GM12878 (cell line): ENCODE measurements around the gene NPR3. TPM values are rescaled to one million over a fixed set of nuclear protein-coding genes. Genes with fewer than 3 reads are reported as not detected.

Experiments
- ETV6 ChIP-seq, 2 experiments: fragments of 450-650 bp in 1 of 2; IDR thresholded peaks in 1 of 2; conservative IDR thresholded peaks in 1 of 2; 2 replicates each; pipeline ENCODE4 v1.6.1; 2014; ENCODE audit warnings: antibody characterized with exemption in 1 of 2, borderline replicate concordance in 1 of 2, low read depth in 1 of 2, mild to moderate bottlenecking in 1 of 2, moderate library complexity in 1 of 2
- HDGF ChIP-seq: fragments of 450-650 bp; IDR thresholded peaks from 2 replicates; pipeline ENCODE4 v1.6.1; 2016; ENCODE audit warnings: antibody characterized with exemption
- MEF2A ChIP-seq: IDR thresholded peaks from 2 replicates; pipeline ENCODE4 v1.6.1; 2011; ENCODE audit warnings: low read depth, mild to moderate bottlenecking, low read length, moderate library complexity; ENCODE audit not compliant: insufficient read depth
- RFX5 ChIP-seq: IDR thresholded peaks from 2 replicates; pipeline ENCODE4 v1.6.1; 2011; ENCODE audit warnings: low read depth, low read length, improper control_type of control experiment
- polyA plus RNA-seq, 11 experiments: library from polyadenylated mRNA; depleted of rRNA in 4 of 11; unstranded in 6 of 11; stranded (reverse) in 5 of 11; fragments of >200 nt; fragmentation: Nextera tagmentation in 4 of 11; fragmentation: Illumina TruSeq in 1 of 11; extraction: Ambion mirVana in 4 of 11; extraction: Trizol in 1 of 11; gene quantifications; 1 replicate in 1 of 11; 2 replicates in 10 of 11; pipeline versions ENCODE4 v1.2.1 to v1.2.3, GENCODE V29; 2011 to 2016; ENCODE audit warnings: inconsistent platforms in 2 of 11, missing spikeins in 2 of 11, low read depth in 1 of 11
- total RNA-seq, 4 experiments: library from RNA; depleted of rRNA in 3 of 4; stranded (reverse); fragments of >200 nt in 3 of 4; fragmentation: Illumina TruSeq in 1 of 4; extraction: Trizol in 1 of 4; gene quantifications; 2 replicates each; pipeline versions ENCODE4 v1.2.1 to v1.2.3, GENCODE V29; 2013 to 2021
- TF ChIP-seq, protein P1 (sequence below): fragments of 450-650 bp; IDR thresholded peaks from 2 replicates; pipeline ENCODE4 v1.6.1; 2017; ENCODE audit warnings: antibody characterized with exemption, mild to moderate bottlenecking, moderate library complexity
- TF ChIP-seq, protein P2 (sequence below): fragments of 450-650 bp; formaldehyde crosslinking; IDR thresholded peaks from 2 replicates; pipeline ENCODE4 v1.4.0; 2020; ENCODE audit warnings: mild to moderate bottlenecking, moderate library complexity

The NPR3 gene
- total and polyA plus RNA-seq, 10 of the 15 experiments (the other 5 are each of a cell fraction or from before 2014, with no cell fraction given): 0.01 to 0.37 (median 0.14) TPM; not detected in 7

DNA sequence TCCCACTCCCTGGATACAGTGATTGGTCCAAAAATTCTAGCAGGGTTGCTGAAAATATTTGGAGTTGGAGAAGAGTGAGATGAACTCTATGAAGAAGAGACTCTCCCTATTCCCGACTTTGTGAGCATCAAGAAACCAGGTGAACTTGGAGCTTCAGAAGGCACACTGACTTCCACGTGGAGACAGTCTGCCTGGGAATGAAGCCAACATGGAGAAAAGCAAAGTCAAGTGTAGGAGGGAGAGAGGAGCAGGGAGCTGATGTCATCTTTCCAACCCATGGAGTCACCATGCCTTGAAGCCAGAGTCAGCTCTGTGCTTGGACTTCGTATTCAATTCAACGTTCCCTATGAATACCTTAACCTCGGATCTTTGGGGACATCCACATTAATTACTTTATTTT, 125.1 kb downstream of the NPR3 start (continued):
- TF ChIP-seq, protein P1, sequence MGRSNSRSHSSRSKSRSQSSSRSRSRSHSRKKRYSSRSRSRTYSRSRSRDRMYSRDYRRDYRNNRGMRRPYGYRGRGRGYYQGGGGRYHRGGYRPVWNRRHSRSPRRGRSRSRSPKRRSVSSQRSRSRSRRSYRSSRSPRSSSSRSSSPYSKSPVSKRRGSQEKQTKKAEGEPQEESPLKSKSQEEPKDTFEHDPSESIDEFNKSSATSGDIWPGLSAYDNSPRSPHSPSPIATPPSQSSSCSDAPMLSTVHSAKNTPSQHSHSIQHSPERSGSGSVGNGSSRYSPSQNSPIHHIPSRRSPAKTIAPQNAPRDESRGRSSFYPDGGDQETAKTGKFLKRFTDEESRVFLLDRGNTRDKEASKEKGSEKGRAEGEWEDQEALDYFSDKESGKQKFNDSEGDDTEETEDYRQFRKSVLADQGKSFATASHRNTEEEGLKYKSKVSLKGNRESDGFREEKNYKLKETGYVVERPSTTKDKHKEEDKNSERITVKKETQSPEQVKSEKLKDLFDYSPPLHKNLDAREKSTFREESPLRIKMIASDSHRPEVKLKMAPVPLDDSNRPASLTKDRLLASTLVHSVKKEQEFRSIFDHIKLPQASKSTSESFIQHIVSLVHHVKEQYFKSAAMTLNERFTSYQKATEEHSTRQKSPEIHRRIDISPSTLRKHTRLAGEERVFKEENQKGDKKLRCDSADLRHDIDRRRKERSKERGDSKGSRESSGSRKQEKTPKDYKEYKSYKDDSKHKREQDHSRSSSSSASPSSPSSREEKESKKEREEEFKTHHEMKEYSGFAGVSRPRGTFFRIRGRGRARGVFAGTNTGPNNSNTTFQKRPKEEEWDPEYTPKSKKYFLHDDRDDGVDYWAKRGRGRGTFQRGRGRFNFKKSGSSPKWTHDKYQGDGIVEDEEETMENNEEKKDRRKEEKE: no peak
- TF ChIP-seq RFX5 (no peak), ETV6 (conservative IDR thresholded peaks at IDR 0.05 in 1 of 2, IDR thresholded peaks at IDR 0.05 in 1 of 2; ENCODE audit: borderline replicate concordance in 1 of 2, low read depth in 1 of 2) (no peak), MEF2A (no peak), HDGF (no peak)
- TF ChIP-seq, protein P2, sequence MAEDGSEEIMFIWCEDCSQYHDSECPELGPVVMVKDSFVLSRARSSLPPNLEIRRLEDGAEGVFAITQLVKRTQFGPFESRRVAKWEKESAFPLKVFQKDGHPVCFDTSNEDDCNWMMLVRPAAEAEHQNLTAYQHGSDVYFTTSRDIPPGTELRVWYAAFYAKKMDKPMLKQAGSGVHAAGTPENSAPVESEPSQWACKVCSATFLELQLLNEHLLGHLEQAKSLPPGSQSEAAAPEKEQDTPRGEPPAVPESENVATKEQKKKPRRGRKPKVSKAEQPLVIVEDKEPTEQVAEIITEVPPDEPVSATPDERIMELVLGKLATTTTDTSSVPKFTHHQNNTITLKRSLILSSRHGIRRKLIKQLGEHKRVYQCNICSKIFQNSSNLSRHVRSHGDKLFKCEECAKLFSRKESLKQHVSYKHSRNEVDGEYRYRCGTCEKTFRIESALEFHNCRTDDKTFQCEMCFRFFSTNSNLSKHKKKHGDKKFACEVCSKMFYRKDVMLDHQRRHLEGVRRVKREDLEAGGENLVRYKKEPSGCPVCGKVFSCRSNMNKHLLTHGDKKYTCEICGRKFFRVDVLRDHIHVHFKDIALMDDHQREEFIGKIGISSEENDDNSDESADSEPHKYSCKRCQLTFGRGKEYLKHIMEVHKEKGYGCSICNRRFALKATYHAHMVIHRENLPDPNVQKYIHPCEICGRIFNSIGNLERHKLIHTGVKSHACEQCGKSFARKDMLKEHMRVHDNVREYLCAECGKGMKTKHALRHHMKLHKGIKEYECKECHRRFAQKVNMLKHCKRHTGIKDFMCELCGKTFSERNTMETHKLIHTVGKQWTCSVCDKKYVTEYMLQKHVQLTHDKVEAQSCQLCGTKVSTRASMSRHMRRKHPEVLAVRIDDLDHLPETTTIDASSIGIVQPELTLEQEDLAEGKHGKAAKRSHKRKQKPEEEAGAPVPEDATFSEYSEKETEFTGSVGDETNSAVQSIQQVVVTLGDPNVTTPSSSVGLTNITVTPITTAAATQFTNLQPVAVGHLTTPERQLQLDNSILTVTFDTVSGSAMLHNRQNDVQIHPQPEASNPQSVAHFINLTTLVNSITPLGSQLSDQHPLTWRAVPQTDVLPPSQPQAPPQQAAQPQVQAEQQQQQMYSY (CRISPR knock-in tag): no peak
